Naive thymus-derived CD4-positive, alpha-beta T cell (primary cell): ENCODE measurements around the gene LKAAEAR1. TPM values are rescaled to one million over a fixed set of nuclear protein-coding genes. Genes with fewer than 3 reads are reported as not detected.
A peak's percentile ranks its signal among the peaks of the same experiment; 100 is the strongest.
"Not testable (repeated sequence)": the region's sequence is repeated elsewhere in the genome, so short reads cannot be mapped to it uniquely, and the experiment has no call there.

Source experiments
- ATAC-seq: fragments of 150-1000 bp; cut with Tn5 transposase; 2 replicates; pipeline ENCODE4 v1.10.0; 2021; ENCODE audit warnings: mild to moderate bottlenecking, moderate library complexity
- CTCF ChIA-PET: fragments of 350-600 bp; sonication (Branson Sonifier 250); formaldehyde crosslinking; loops from one replicate; lab custom pipeline; 2021; ENCODE audit warnings: antibody characterized with exemption; lab: Charles Lee
- POLR2A ChIA-PET: fragments of 350-600 bp; sonication (Branson Sonifier 250); formaldehyde crosslinking; loops from one replicate; lab custom pipeline; 2021; ENCODE audit warnings: antibody characterized with exemption, inconsistent platforms; lab: Charles Lee
- DNase-seq, 9 donors: peaks; one replicate each; pipeline versions ENCODE4 v3.0.0 to v3.0.0-alpha.2; 2020 to 2022; ENCODE audit warnings: mixed read lengths in 1 of 9
- H3K27ac ChIP-seq: one replicate; pipeline ENCODE4 v1.7.0; 2013; ENCODE audit warnings: mild to moderate bottlenecking, low read depth, low read length, moderate library complexity
- H3K27me3 ChIP-seq, 2 donors: one replicate each; pipeline ENCODE4 v1.7.0; 2013; ENCODE audit warnings: low read length in 2 of 2, mild to moderate bottlenecking in 2 of 2, moderate library complexity in 2 of 2; ENCODE audit not compliant: control insufficient read depth in 2 of 2, insufficient read depth in 2 of 2
- H3K36me3 ChIP-seq, 3 experiments: 1 replicate in 2 of 3; 2 replicates in 1 of 3; pipeline ENCODE4 v1.7.0; 2013; ENCODE audit warnings: low read length in 3 of 3, mild to moderate bottlenecking in 3 of 3, moderate library complexity in 1 of 3; ENCODE audit not compliant: insufficient read depth in 3 of 3, control insufficient read depth in 2 of 3
- H3K4me1 ChIP-seq, 2 donors: one replicate each; pipeline ENCODE4 v1.7.0; 2013; ENCODE audit warnings: low read length in 2 of 2, mild to moderate bottlenecking in 2 of 2, moderate library complexity in 1 of 2; ENCODE audit not compliant: control insufficient read depth in 2 of 2, insufficient read depth in 2 of 2
- H3K4me3 ChIP-seq: 2 replicates; pipeline ENCODE4 v1.7.0; 2013; ENCODE audit warnings: mild to moderate bottlenecking, low read length
- H3K9me3 ChIP-seq, 3 experiments: 1 replicate in 2 of 3; 2 replicates in 1 of 3; pipeline ENCODE4 v1.7.0; 2013; ENCODE audit warnings: low read length in 3 of 3; ENCODE audit not compliant: control insufficient read depth in 2 of 3
- H3K27ac Mint-ChIP-seq, 9 donors: one replicate each; pipeline ENCODE4 v1.8.0; 2020 to 2022; ENCODE audit warnings: mixed read lengths in 9 of 9, mild to moderate bottlenecking in 8 of 9, moderate library complexity in 5 of 9, inconsistent platforms in 2 of 9
- H3K27me3 Mint-ChIP-seq, 5 donors: one replicate each; pipeline ENCODE4 v1.8.0; 2021 to 2022; ENCODE audit warnings: mixed read lengths in 5 of 5, mild to moderate bottlenecking in 1 of 5
- H3K36me3 Mint-ChIP-seq, 5 donors: one replicate each; pipeline ENCODE4 v1.8.0; 2020 to 2022; ENCODE audit warnings: mixed read lengths in 5 of 5, mild to moderate bottlenecking in 3 of 5, inconsistent platforms in 1 of 5
- H3K4me1 Mint-ChIP-seq, 7 donors: one replicate each; pipeline ENCODE4 v1.8.0; 2020 to 2022; ENCODE audit warnings: mixed read lengths in 7 of 7, mild to moderate bottlenecking in 3 of 7, inconsistent platforms in 1 of 7
- H3K4me3 Mint-ChIP-seq, 10 donors: one replicate each; pipeline ENCODE4 v1.8.0; 2020 to 2022; ENCODE audit warnings: mild to moderate bottlenecking in 10 of 10, mixed read lengths in 10 of 10, moderate library complexity in 6 of 10, inconsistent platforms in 2 of 10
- H3K9me3 Mint-ChIP-seq, 11 donors: one replicate each; pipeline ENCODE4 v1.8.0; 2020 to 2022; ENCODE audit warnings: mixed read lengths in 11 of 11, mild to moderate bottlenecking in 4 of 11, inconsistent platforms in 1 of 11, moderate library complexity in 1 of 11
- intact Hi-C, 2 donors: fragments of 100-400 bp; cut with micrococcal nuclease; formaldehyde crosslinking; loops; one replicate each; pipeline ENCODE4 v1.15.1; 2023
- polyA plus RNA-seq, 2 donors: library from polyadenylated mRNA; unstranded; fragments of 300-500 nt; fragmentation: Illumina TruSeq; gene quantifications; one replicate each; pipeline ENCODE4 v1.2.3, GENCODE V29; 2021
- total RNA-seq, 6 experiments: library from RNA in 5 of 6; stranded (reverse) in 5 of 6; gene quantifications; 1 replicate in 5 of 6; 2 replicates in 1 of 6; pipeline ENCODE4 v1.2.3 and lab custom pipeline; 2021 to 2026

LKAAEAR1 gene
- total and polyA plus RNA-seq, 7 experiments from 2014 or later, result 0.47 to 0.75 (median 0.59) TPM; not detected in 3

DNA sequence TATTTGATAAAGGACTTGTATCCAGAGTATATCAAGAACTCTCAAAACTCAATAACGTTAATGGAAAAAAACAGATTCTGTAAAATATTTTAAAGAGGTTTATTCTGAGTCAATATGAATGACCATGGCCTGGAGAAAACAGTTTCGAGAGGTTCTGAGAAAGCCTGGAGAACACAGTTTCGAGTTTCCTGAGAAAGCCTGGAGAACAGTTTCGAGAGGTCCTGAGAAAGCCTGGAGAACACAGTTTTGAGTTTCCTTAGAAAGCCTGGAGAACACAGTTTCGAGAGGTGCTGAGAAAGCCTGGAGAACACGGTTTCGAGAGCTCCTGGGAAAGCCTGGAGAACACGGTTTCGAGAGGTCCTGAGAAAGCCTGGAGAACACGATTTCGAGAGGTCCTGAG lies 38.7 kb upstream of the LKAAEAR1 start:
- ATAC-seq, H3K9me3 ChIP-seq, H3K4me3 ChIP-seq, H3K27ac Mint-ChIP-seq, H3K27ac ChIP-seq, DNase-seq, H3K4me1 Mint-ChIP-seq, H3K27me3 ChIP-seq, H3K36me3 Mint-ChIP-seq, H3K4me1 ChIP-seq, H3K9me3 Mint-ChIP-seq, H3K36me3 ChIP-seq, H3K4me3 Mint-ChIP-seq: not testable (repeated sequence)
- CTCF ChIA-PET, result interaction anchor here (0.7 to 1.4 kb wide), 3 partner anchors 49 to 84 kb away, joined by 3 to 5 read pairs (median 4); no protein-coding TSS in a partner anchor
- POLR2A ChIA-PET, result interaction anchor here (0.6 to 0.7 kb wide), 2 partner anchors 27 to 50 kb away, joined by 3 to 4 read pairs; no protein-coding TSS in a partner anchor
- intact Hi-C loops, result loop anchor here in 1 of 2 donors (5.0 kb wide), 1 partner anchor 416 kb away; the partner anchor contains the start of genes ARFRP1 and ZGPAT
- peaks cover 0 to 28% (median 2%) of the 10 kb centered on the region in 5 donors for H3K27me3 Mint-ChIP-seq

DNA sequence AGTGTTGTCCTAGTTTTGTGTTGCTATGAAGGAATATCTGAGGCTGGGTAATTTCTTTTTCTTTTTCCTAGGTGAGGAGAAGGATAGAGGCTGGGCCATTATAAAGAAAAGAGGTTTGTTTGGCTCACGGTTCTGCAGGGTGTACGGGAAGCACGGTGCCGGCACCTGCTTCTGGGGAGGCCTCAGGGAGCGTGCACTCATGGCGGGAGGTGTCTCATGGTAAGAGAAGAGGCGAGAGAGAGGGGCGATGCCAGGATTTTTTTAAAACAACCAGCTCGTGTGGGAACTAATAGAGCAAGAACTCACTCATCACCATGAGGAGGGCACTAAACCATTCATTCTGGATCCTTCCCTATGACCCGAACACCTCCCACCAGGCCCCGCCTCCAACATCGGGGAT lies 37.4 kb upstream of the LKAAEAR1 start:
- Mint-ChIP-seq H3K27ac (peak overlapping the region in 1 of 9 donors; percentile 41), H3K9me3 (peaks cover 0 to 4% (median 0%) of the 10 kb centered on the region in 11 donors), H3K4me1 (peaks cover 0 to 10% (median 8%) of the 10 kb centered on the region in 7 donors), H3K36me3 (no peaks in the 10 kb centered on the region), H3K27me3 (peaks cover 0 to 28% (median 0%) of the 10 kb centered on the region in 5 donors), H3K4me3 (no peak overlapping the region)
- H3K4me1 ChIP-seq, result peaks cover 5 to 9% of the 10 kb centered on the region in 2 donors
- DNase-seq, result no peak
- intact Hi-C loops, result loop anchor here (2.0 to 5.0 kb wide), 4 partner anchors 141 to 414 kb away; partner anchors contain the start of genes ARFRP1 (in 1 of the 2), PRPF6 (in 1 of the 2), TPD52L2 (in 1 of the 2) and ZGPAT (in 1 of the 2)
- CTCF ChIA-PET, result interaction anchor here (0.8 to 4.7 kb wide), 6 partner anchors 38 to 263 kb away, joined by 3 to 55 read pairs (median 4); partner anchors contain the start of genes LKAAEAR1 and RGS19
- H3K27me3 ChIP-seq, result no peaks in the 10 kb centered on the region
- H3K27ac ChIP-seq, result no peak overlapping the region
- POLR2A ChIA-PET, result interaction anchor here (1.4 kb wide), 1 partner anchor 42 kb away, joined by 6 read pairs; the partner anchor contains the start of genes OPRL1 and RGS19
- ATAC-seq, result no peak
- no peaks in the 10 kb centered on the region for H3K9me3 ChIP-seq
- no peak overlapping the region for H3K4me3 ChIP-seq
- H3K36me3 ChIP-seq, result no peaks in the 10 kb centered on the region

DNA sequence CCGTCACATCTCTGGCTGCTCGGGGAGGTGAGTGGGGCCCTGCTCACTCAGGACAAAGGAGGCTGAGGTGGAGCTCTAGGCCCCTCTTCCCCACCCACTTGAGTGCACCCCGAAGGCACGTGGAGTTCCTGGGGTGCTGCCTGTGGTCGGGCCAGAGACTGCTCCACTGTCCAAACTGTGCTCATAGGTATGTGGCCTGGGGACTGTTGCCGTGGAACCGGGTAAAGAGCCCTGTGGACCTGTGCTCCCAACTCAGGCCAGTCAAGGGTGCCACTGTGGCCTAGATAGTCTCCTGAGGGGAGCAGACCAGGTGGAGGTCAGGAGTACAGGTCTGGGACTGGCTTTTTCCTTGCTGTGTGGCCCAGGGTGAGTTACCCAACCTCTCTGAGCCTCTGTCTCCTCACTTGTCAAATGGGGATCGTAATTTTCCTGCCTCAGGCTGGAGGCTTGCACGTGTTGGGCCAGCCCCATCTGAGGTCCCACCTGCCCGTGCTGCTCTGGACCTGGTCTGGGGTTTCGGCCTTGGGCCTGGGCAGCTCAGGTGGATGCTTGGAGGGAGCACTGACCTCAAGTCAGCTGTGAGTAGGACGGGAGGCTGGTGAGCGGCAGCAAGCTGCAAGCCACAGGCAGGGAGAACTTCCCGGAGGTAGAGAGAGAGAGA lies 35.6 kb upstream of the LKAAEAR1 start:
- no peaks in the 10 kb centered on the region for H3K9me3 ChIP-seq
- no peaks in the 10 kb centered on the region for H3K36me3 Mint-ChIP-seq
- peaks cover 0 to 4% (median 0%) of the 10 kb centered on the region in 11 donors for H3K9me3 Mint-ChIP-seq
- DNase-seq (peak in 3 of 9 donors; percentile 2 to 24 (median 14)), ATAC-seq (peak; percentile 18)
- no peaks in the 10 kb centered on the region for H3K27me3 ChIP-seq
- intact Hi-C loops, result loop anchor here (1.0 to 5.0 kb wide), 11 partner anchors 18 to 582 kb away; partner anchors contain the start of genes ARFRP1 (in 1 of the 2), PRPF6 (in 1 of the 2), TPD52L2 (in 1 of the 2) and UCKL1 (in 1 of the 2)
- ChIA-PET CTCF (interaction anchor here (0.6 to 4.7 kb wide), 9 partner anchors 34 to 214 kb away, joined by 3 to 55 read pairs (median 3); partner anchors contain the start of gene LKAAEAR1), POLR2A (interaction anchor here (0.8 to 2.6 kb wide), 6 partner anchors 9 to 256 kb away, joined by 3 to 18 read pairs (median 4); partner anchors contain the start of gene LKAAEAR1)
- H3K36me3 ChIP-seq, result no peaks in the 10 kb centered on the region
- H3K4me3 Mint-ChIP-seq, result peak overlapping the region; percentile 39 to 80 (median 73)
- H3K4me1 ChIP-seq, result peaks cover 5 to 9% of the 10 kb centered on the region in 2 donors
- H3K27ac Mint-ChIP-seq, result peak overlapping the region; percentile 69 to 85 (median 78)
- H3K27me3 Mint-ChIP-seq, result peaks cover 0 to 28% (median 0%) of the 10 kb centered on the region in 5 donors
- peak overlapping the region; percentile 22 for H3K27ac ChIP-seq
- peaks cover 0 to 10% (median 8%) of the 10 kb centered on the region in 7 donors for H3K4me1 Mint-ChIP-seq
- H3K4me3 ChIP-seq, result peak overlapping the region; percentile 36

DNA sequence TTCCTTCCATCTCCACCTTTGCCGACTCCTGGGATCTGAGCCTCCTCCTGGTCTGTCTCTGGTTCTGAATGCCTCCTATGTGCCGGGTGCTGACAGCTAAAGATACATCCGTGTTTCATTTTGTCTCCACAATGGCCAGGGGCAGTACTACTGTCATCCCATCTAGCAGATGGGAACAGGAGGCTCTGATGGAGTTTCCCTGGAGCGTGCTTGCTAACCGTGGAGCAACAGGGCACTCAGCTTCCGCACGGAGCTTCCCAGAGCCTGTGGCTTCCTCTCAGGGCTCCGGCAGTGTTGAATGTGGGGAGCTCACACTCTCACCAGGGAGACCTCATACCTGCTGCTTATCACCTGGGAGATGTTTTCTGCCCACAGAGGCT lies 35.1 kb upstream of the LKAAEAR1 start:
- DNase-seq, result peak in 1 of 9 donors; percentile 17
- Histone ChIP-seq H3K27ac (no peak overlapping the region), H3K9me3 (no peaks in the 10 kb centered on the region), H3K27me3 (no peaks in the 10 kb centered on the region), H3K4me1 (peaks cover 5 to 9% of the 10 kb centered on the region in 2 donors), H3K4me3 (no peak overlapping the region), H3K36me3 (no peaks in the 10 kb centered on the region)
- intact Hi-C loops, result no loop called here
- Mint-ChIP-seq H3K9me3 (peaks cover 0 to 4% (median 0%) of the 10 kb centered on the region in 11 donors), H3K4me3 (peak overlapping the region in 2 of 10 donors; percentile 12 to 76), H3K36me3 (no peaks in the 10 kb centered on the region), H3K27me3 (peaks cover 0 to 26% (median 0%) of the 10 kb centered on the region in 5 donors), H3K4me1 (peaks cover 0 to 10% (median 8%) of the 10 kb centered on the region in 7 donors), H3K27ac (peak overlapping the region in 1 of 9 donors; percentile 67)
- ChIA-PET POLR2A (interaction anchor here (0.6 to 2.6 kb wide), 4 partner anchors 36 to 210 kb away, joined by 3 to 18 read pairs (median 8); partner anchors contain the start of gene LKAAEAR1), CTCF (interaction anchor here (2.4 to 4.7 kb wide), 2 partner anchors 36 to 80 kb away, joined by 32 to 55 read pairs; partner anchors contain the start of gene LKAAEAR1)
- ATAC-seq, result no peak

DNA sequence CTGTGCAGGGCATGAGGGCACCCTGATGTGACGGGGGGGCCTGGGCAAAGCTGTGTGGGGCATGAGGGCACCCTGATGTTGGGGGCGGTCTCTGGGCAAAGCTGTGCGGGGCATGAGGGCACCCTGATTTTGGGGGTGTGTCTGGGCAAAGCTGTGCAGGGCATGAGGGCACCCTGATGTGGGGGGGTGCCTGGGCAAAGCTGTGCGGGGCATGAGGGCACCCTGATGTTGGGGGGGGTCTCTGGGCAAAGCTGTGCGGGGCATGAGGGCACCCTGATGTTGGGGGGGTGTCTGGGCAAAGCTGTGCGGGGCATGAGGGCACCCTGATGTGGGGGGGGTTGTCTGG lies 33.2 kb upstream of the LKAAEAR1 start:
- intact Hi-C loops, H3K4me3 ChIP-seq, H3K27ac ChIP-seq, POLR2A ChIA-PET, H3K9me3 Mint-ChIP-seq, H3K4me1 Mint-ChIP-seq, H3K27me3 ChIP-seq, H3K36me3 ChIP-seq, CTCF ChIA-PET, H3K4me3 Mint-ChIP-seq, H3K9me3 ChIP-seq, H3K36me3 Mint-ChIP-seq, H3K4me1 ChIP-seq, ATAC-seq, H3K27ac Mint-ChIP-seq: not testable (repeated sequence)
- DNase-seq, result peak in 1 of 9 donors; percentile 3
- H3K27me3 Mint-ChIP-seq, result peaks cover 0 to 15% (median 0%) of the 10 kb centered on the region in 5 donors

DNA sequence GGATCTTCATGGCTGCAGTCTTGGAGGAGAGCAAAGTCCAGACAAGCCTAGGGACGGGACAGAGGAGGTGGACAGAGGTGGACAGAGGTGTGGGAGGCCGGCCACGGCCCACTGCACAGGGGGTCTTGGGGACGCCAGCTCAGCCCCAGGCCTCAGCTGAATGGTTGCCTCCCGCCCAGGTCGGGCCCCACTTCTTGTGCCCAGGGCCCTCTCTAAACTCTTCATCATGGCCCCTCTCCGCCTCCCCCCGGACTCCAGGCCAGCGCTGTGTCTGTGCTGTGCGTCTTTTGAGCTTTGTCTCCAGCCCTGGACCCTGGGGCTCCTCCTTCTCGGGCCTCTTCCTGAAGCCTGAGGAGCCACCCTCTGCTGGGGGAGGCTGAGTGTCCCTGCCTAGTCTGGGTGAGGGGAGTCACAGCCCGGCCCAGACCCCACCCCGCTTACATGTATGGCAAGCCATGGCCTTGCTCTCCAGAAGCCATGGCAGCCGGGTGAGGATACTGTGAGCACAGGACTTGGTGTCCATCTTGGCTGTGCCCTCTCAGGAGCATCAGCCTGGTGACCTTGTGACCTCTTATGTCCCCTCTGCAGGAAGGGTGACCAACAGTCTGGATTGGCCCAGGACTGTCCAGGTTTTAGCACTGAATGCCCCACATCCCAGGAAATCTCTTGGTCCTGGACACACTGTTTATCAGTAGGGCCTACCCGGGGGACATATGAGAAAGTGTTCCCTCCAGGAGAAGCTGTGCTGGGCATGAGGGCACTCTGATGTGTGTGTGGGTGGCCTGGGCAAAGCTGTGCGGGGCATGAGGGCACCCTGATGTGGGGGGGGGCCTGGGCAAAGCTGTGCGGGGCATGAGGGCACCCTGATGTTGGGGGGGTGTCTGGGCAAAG lies 32.6 kb upstream of the LKAAEAR1 start:
- H3K27ac Mint-ChIP-seq, result no peak overlapping the region
- ATAC-seq (no peak), DNase-seq (peak in 1 of 9 donors; percentile 14)
- CTCF ChIA-PET, result interaction anchor here (1.3 kb wide), 1 partner anchor 33 kb away, joined by 3 read pairs; the partner anchor contains the start of gene LKAAEAR1
- no peaks in the 10 kb centered on the region for H3K9me3 ChIP-seq
- H3K27me3 ChIP-seq, result no peaks in the 10 kb centered on the region
- peaks cover 0 to 10% (median 0%) of the 10 kb centered on the region in 5 donors for H3K27me3 Mint-ChIP-seq
- H3K36me3 ChIP-seq, result no peaks in the 10 kb centered on the region
- H3K27ac ChIP-seq, result no peak overlapping the region
- POLR2A ChIA-PET, result no interaction called here
- H3K4me1 Mint-ChIP-seq, result peaks cover 0 to 10% (median 8%) of the 10 kb centered on the region in 7 donors
- H3K36me3 Mint-ChIP-seq, result no peaks in the 10 kb centered on the region
- H3K4me1 ChIP-seq, result peaks cover 5 to 9% of the 10 kb centered on the region in 2 donors
- H3K4me3 Mint-ChIP-seq, result no peak overlapping the region
- intact Hi-C loops, result no loop called here
- no peak overlapping the region for H3K4me3 ChIP-seq
- H3K9me3 Mint-ChIP-seq, result peaks cover 0 to 4% (median 0%) of the 10 kb centered on the region in 11 donors
